Hepatocyte (in vitro differentiated cells): ENCODE measurements around the gene TMEM87B. TPM values are rescaled to one million over a fixed set of nuclear protein-coding genes. Genes with fewer than 3 reads are reported as not detected.
"Not testable (repeated sequence)": the region's sequence is repeated elsewhere in the genome, so short reads cannot be mapped to it uniquely, and the experiment has no call there.

Experiments used
- DNase-seq: peaks from one replicate; pipeline ENCODE4 v3.0.0-alpha.2; 2016; ENCODE audit warnings: low spot score
- H2AFZ ChIP-seq: fragments of 200-600 bp; sonication (generic); 2 replicates; pipeline ENCODE4 v1.6.0; 2016; ENCODE audit warnings: antibody characterized with exemption, mild to moderate bottlenecking
- H3K27ac ChIP-seq: fragments of 200-600 bp; sonication (generic); 2 replicates; pipeline ENCODE4 v1.5.1; 2016; ENCODE audit warnings: mild to moderate bottlenecking
- H3K27me3 ChIP-seq: fragments of 200-600 bp; sonication (generic); 2 replicates; pipeline ENCODE4 v1.6.1; 2016
- H3K36me3 ChIP-seq: fragments of 200-600 bp; sonication (generic); replicated peaks from 2 replicates; pipeline ENCODE4 v1.5.1; 2016; ENCODE audit warnings: low read depth; ENCODE audit not compliant: insufficient read depth
- H3K4me1 ChIP-seq: fragments of 200-600 bp; sonication (generic); 2 replicates; pipeline ENCODE4 v1.5.1; 2016; ENCODE audit warnings: mild to moderate bottlenecking, moderate library complexity; ENCODE audit not compliant: insufficient read depth
- H3K4me2 ChIP-seq: fragments of 200-600 bp; sonication (generic); 2 replicates; pipeline ENCODE4 v1.6.0; 2016
- H3K4me3 ChIP-seq: fragments of 200-600 bp; sonication (generic); 2 replicates; pipeline ENCODE4 v1.5.1; 2016; ENCODE audit warnings: mild to moderate bottlenecking
- H3K79me2 ChIP-seq: fragments of 200-600 bp; sonication (generic); 2 replicates; pipeline ENCODE4 v1.6.0; 2017; ENCODE audit warnings: mild to moderate bottlenecking
- H3K9me2 ChIP-seq: fragments of 200-600 bp; sonication (generic); replicated peaks from 2 replicates; pipeline ENCODE4 v1.6.0; 2017; ENCODE audit warnings: mild to moderate bottlenecking; ENCODE audit not compliant: insufficient read depth
- H3K9me3 ChIP-seq: fragments of 200-600 bp; sonication (generic); 2 replicates; pipeline ENCODE4 v1.5.1; 2016; ENCODE audit warnings: low read depth, mild to moderate bottlenecking
- H4K20me1 ChIP-seq: fragments of 200-600 bp; sonication (generic); 2 replicates; pipeline ENCODE4 v1.6.0; 2016; ENCODE audit warnings: mild to moderate bottlenecking; ENCODE audit not compliant: insufficient read depth, poor library complexity, severe bottlenecking
- CTCF ChIP-seq: fragments of 200-600 bp; sonication (generic); IDR thresholded peaks from 2 replicates; pipeline ENCODE4 v1.5.1; 2016; ENCODE audit warnings: antibody characterized with exemption, mild to moderate bottlenecking; ENCODE audit not compliant: poor library complexity
- EZH2 ChIP-seq: fragments of 200-600 bp; sonication (generic); IDR thresholded peaks from 2 replicates; pipeline ENCODE4 v1.6.1; 2016; ENCODE audit warnings: antibody characterized with exemption, mild to moderate bottlenecking, borderline replicate concordance
- EZH2phosphoT487 ChIP-seq: fragments of 200-600 bp; sonication (generic); IDR thresholded peaks from one replicate; pipeline ENCODE4 v1.6.1; 2018; ENCODE audit warnings: antibody characterized with exemption, mild to moderate bottlenecking, low read depth, moderate library complexity; ENCODE audit not compliant: unreplicated experiment, severe bottlenecking
- WGBS: methylation state at CpG from one replicate; pipeline ENCODE4 v1.1.6; 2016; ENCODE audit warnings: low lambda C conversion rate; ENCODE audit errors: missing lambda C conversion rate; 5-methylcytosine and 5-hydroxymethylcytosine counted together
- polyA plus RNA-seq: library from polyadenylated mRNA; unstranded; fragments of >200 nt; fragmentation: Nextera tagmentation; extraction: Ambion mirVana; gene quantifications from 2 replicates; pipeline ENCODE4 v1.2.1, GENCODE V29; 2016
- total RNA-seq: library from RNA; depleted of rRNA; stranded (reverse); fragments of >200 nt; gene quantifications from 2 replicates; pipeline ENCODE4 v1.2.3, GENCODE V29; 2014

The TMEM87B gene
- total and polyA plus RNA-seq, 2 experiments from 2014 or later: 21.1 to 59.5 TPM

- H3K9me3 ChIP-seq: no peaks in the 10 kb centered on the region
- WGBS: 94% methylated on average over 1 of the region's 1 CpG
- no peaks in the 10 kb centered on the region for H3K36me3 ChIP-seq
- H3K4me2 ChIP-seq: no peak overlapping the region
- TF ChIP-seq EZH2phosphoT487 (no peak), CTCF (no peak), EZH2 (no peak)
- no peaks in the 10 kb centered on the region for H3K79me2 ChIP-seq
- no peaks in the 10 kb centered on the region for H3K9me2 ChIP-seq
- no peak overlapping the region for H2AFZ ChIP-seq
- H3K4me3 ChIP-seq: no peak overlapping the region
- H3K4me1 ChIP-seq: peaks cover 22% of the 10 kb centered on the region
- no peaks in the 10 kb centered on the region for H3K27me3 ChIP-seq
- no peaks in the 10 kb centered on the region for H4K20me1 ChIP-seq
- no peak for DNase-seq
- no peak overlapping the region for H3K27ac ChIP-seq
Observed at GRCh38 chr2:112035786-112036185, 19.3 kb upstream of the TMEM87B start.

- not testable (repeated sequence) for DNase-seq, H4K20me1 ChIP-seq, H3K79me2 ChIP-seq, H3K4me2 ChIP-seq, H3K36me3 ChIP-seq, H3K9me3 ChIP-seq, H2AFZ ChIP-seq, H3K27me3 ChIP-seq, H3K9me2 ChIP-seq, H3K4me3 ChIP-seq, H3K27ac ChIP-seq
- 83% methylated on average over 12 of the region's 12 CpGs for WGBS
- H3K4me1 ChIP-seq: peaks cover 13% of the 10 kb centered on the region
Observed at GRCh38 chr2:112039556-112039955, 15.5 kb upstream of the TMEM87B start.

GRCh38 chr2:112040066-112040465, 15.0 kb upstream of the TMEM87B start:
- H3K4me3 ChIP-seq, H3K9me2 ChIP-seq, H3K9me3 ChIP-seq, H2AFZ ChIP-seq, H3K4me2 ChIP-seq, H3K36me3 ChIP-seq, H3K27ac ChIP-seq, H3K79me2 ChIP-seq, H4K20me1 ChIP-seq, DNase-seq, H3K27me3 ChIP-seq: not testable (repeated sequence)
- 55% methylated on average over 2 of the region's 2 CpGs for WGBS
- H3K4me1 ChIP-seq: peaks cover 13% of the 10 kb centered on the region

GRCh38 chr2:112041460-112041859, 13.6 kb upstream of the TMEM87B start:
- not testable (repeated sequence) for H2AFZ ChIP-seq, DNase-seq, H3K9me2 ChIP-seq, H3K36me3 ChIP-seq, H3K9me3 ChIP-seq, H3K27me3 ChIP-seq, H3K79me2 ChIP-seq, H4K20me1 ChIP-seq, H3K4me3 ChIP-seq
- H3K4me1 ChIP-seq: peaks cover 13% of the 10 kb centered on the region
- H3K27ac ChIP-seq: peak overlapping the region; percentile 63
- WGBS: 34% methylated on average over 6 of the region's 6 CpGs
- H3K4me2 ChIP-seq: peak overlapping the region; percentile 28

- Histone ChIP-seq H3K4me1 (peaks cover 23% of the 10 kb centered on the region), H3K4me2 (no peak overlapping the region), H3K27me3 (no peaks in the 10 kb centered on the region), H3K9me2 (no peaks in the 10 kb centered on the region), H3K79me2 (no peaks in the 10 kb centered on the region), H3K9me3 (peaks cover 7% of the 10 kb centered on the region), H3K4me3 (no peak overlapping the region), H2AFZ (no peak overlapping the region), H3K36me3 (no peaks in the 10 kb centered on the region), H4K20me1 (no peaks in the 10 kb centered on the region), H3K27ac (no peak overlapping the region)
- DNase-seq: no peak
- TF ChIP-seq EZH2phosphoT487 (no peak), CTCF (no peak), EZH2 (no peak)
Observed at GRCh38 chr2:112045446-112046014, 9.5 kb upstream of the TMEM87B start.
